GM12878 (cell line): Measurements from ENCODE around the gene RERE. TPM values are rescaled to one million over a fixed set of nuclear protein-coding genes. Genes with fewer than 3 reads are reported as not detected.
A peak's percentile ranks its signal among the peaks of the same experiment; 100 is the strongest.

ENCODE experiments used
- ATAC-seq: fragments of 200-7000 bp; cut with Tn5 transposase; 3 replicates; pipeline ENCODE4 v1.9.1; 2020; ENCODE audit warnings: mild to moderate bottlenecking, moderate library complexity
- BruUV-seq: library from RNA; stranded (reverse); fragments of 400-500 nt; replicated peaks from 2 replicates; lab custom pipeline; 2021; lab: Mats Ljungman, UMichigan
- CTCF ChIA-PET: fragments of 300-600 bp; sonication (Branson Sonifier 250); formaldehyde crosslinking; extraction: SDS; loops from one replicate; lab custom pipeline; 2021; ENCODE audit warnings: inconsistent platforms; lab: Yijun Ruan, JAX
- POLR2A ChIA-PET: fragments of 350-600 bp; formaldehyde crosslinking; extraction: SDS; loops from one replicate; lab custom pipeline; 2021; ENCODE audit warnings: inconsistent platforms; lab: Charles Lee
- RAD21 ChIA-PET: fragments of 300-600 bp; sonication (Branson Sonifier 250); formaldehyde crosslinking; loops from one replicate; lab custom pipeline; 2023; ENCODE audit warnings: antibody characterized with exemption; ENCODE audit not compliant: unreplicated experiment; lab: Charles Lee
- SMC1A ChIA-PET: fragments of 300-600 bp; sonication (Branson Sonifier 250); formaldehyde crosslinking; loops from one replicate; lab custom pipeline; 2023; ENCODE audit not compliant: unreplicated experiment, uncharacterized antibody; lab: Charles Lee
- DNase-seq: peaks from one replicate; pipeline ENCODE4 v3.0.0-alpha.2; 2011; ENCODE audit warnings: low read depth, low spot score
- FAIRE-seq: peaks from 3 replicates; lab custom pipeline; 2011; peaks lifted over from hg19 to GRCh38; lab: Jason Lieb, UNC
- H2AFZ ChIP-seq: 2 replicates; pipeline ENCODE4 v1.6.0; 2011; ENCODE audit warnings: low read depth, low read length, control low read depth; ENCODE audit not compliant: control insufficient read depth
- H3K27ac ChIP-seq: 2 replicates; pipeline ENCODE4 v1.5.1; 2011; ENCODE audit warnings: control low read depth; ENCODE audit not compliant: control insufficient read depth, insufficient read depth
- H3K27me3 ChIP-seq, 2 experiments: replicated peaks in 1 of 2; 2 replicates each; pipeline versions ENCODE4 v1.6.0 to v1.6.1; 2011; ENCODE audit warnings: low read length in 1 of 2; ENCODE audit not compliant: control insufficient read depth in 2 of 2, insufficient read depth in 2 of 2
- H3K36me3 ChIP-seq, 2 experiments: 2 replicates each; pipeline ENCODE4 v1.5.1; 2011; ENCODE audit warnings: low read length in 1 of 2; ENCODE audit not compliant: control insufficient read depth in 2 of 2, insufficient read depth in 2 of 2
- H3K4me1 ChIP-seq: 2 replicates; pipeline ENCODE4 v1.6.1; 2011; ENCODE audit warnings: mild to moderate bottlenecking, low read length, moderate library complexity, mixed read lengths; ENCODE audit not compliant: control insufficient read depth, insufficient read depth
- H3K4me2 ChIP-seq: 2 replicates; pipeline ENCODE4 v1.6.0; 2011; ENCODE audit warnings: control low read depth; ENCODE audit not compliant: control insufficient read depth, insufficient read depth
- H3K4me3 ChIP-seq: fragments of 200-600 bp; sonication (generic); 2 replicates; pipeline ENCODE4 v1.5.1; 2016
- H3K79me2 ChIP-seq: 2 replicates; pipeline ENCODE4 v1.6.0; 2011; ENCODE audit warnings: low read length; ENCODE audit not compliant: control insufficient read depth, insufficient read depth
- H3K9ac ChIP-seq: 2 replicates; pipeline ENCODE4 v1.8.0; 2011; ENCODE audit warnings: low read length, control low read depth, mixed read lengths; ENCODE audit not compliant: control insufficient read depth, insufficient read depth
- H3K9me3 ChIP-seq: replicated peaks from 3 replicates; pipeline ENCODE4 v1.5.1; 2011; ENCODE audit warnings: mild to moderate bottlenecking, low read length; ENCODE audit not compliant: control insufficient read depth, insufficient read depth
- H4K20me1 ChIP-seq: 2 replicates; pipeline ENCODE4 v1.6.0; 2011; ENCODE audit not compliant: control insufficient read depth, insufficient read depth
- FOXK2 ChIP-seq: fragments of 450-650 bp; IDR thresholded peaks from 2 replicates; pipeline ENCODE4 v1.6.1; 2017; ENCODE audit warnings: mild to moderate bottlenecking, moderate library complexity
- HDAC2 ChIP-seq: fragments of 200-600 bp; sonication (generic); IDR thresholded peaks from 2 replicates; pipeline ENCODE4 v1.6.1; 2017
- NBN ChIP-seq: fragments of 450-650 bp; IDR thresholded peaks from 2 replicates; pipeline ENCODE4 v1.6.1; 2016
- NRF1 ChIP-seq: conservative IDR thresholded peaks from 2 replicates; pipeline ENCODE4 v1.6.1; 2011; ENCODE audit warnings: mild to moderate bottlenecking, low read depth, low read length, improper control_type of control experiment
- POU2F2 ChIP-seq: IDR thresholded peaks from 3 replicates; pipeline ENCODE4 v1.6.1; 2011; ENCODE audit warnings: low read depth, mild to moderate bottlenecking, low read length, borderline replicate concordance
- SUZ12 ChIP-seq: fragments of 200-600 bp; sonication (generic); IDR thresholded peaks from one replicate; pipeline ENCODE4 v1.6.1; 2018; ENCODE audit warnings: antibody characterized with exemption, mild to moderate bottlenecking; ENCODE audit not compliant: unreplicated experiment
- WRNIP1 ChIP-seq: IDR thresholded peaks from 2 replicates; pipeline ENCODE4 v1.6.1; 2011; ENCODE audit warnings: low read depth, low read length, improper control_type of control experiment, borderline replicate concordance
- WGBS: methylation state at CpG from one replicate; pipeline ENCODE4 v1.1.6; 2016; ENCODE audit warnings: low lambda C conversion rate; ENCODE audit not compliant: insufficient replicate concordance, insufficient coverage; ENCODE audit errors: missing lambda C conversion rate; 5-methylcytosine and 5-hydroxymethylcytosine counted together
- in situ Hi-C: fragments of 300-500 bp; cut with MboI; formaldehyde crosslinking; loops from 9 replicates; pipeline ENCODE4 v1.14.3; 2018; ENCODE audit warnings: mixed read lengths
- intact Hi-C: fragments of 100-400 bp; cut with micrococcal nuclease; formaldehyde crosslinking; loops from one replicate; pipeline ENCODE4 v1.14.2; 2022; ENCODE audit not compliant: unreplicated experiment
- polyA plus RNA-seq, 11 experiments: library from polyadenylated mRNA; depleted of rRNA in 4 of 11; unstranded in 6 of 11; stranded (reverse) in 5 of 11; fragments of >200 nt; fragmentation: Nextera tagmentation in 4 of 11; fragmentation: Illumina TruSeq in 1 of 11; extraction: Ambion mirVana in 4 of 11; extraction: Trizol in 1 of 11; gene quantifications; 1 replicate in 1 of 11; 2 replicates in 10 of 11; pipeline versions ENCODE4 v1.2.1 to v1.2.3, GENCODE V29; 2011 to 2016; ENCODE audit warnings: inconsistent platforms in 2 of 11, missing spikeins in 2 of 11, low read depth in 1 of 11
- total RNA-seq, 4 experiments: library from RNA; depleted of rRNA in 3 of 4; stranded (reverse); fragments of >200 nt in 3 of 4; fragmentation: Illumina TruSeq in 1 of 4; extraction: Trizol in 1 of 4; gene quantifications; 2 replicates each; pipeline versions ENCODE4 v1.2.1 to v1.2.3, GENCODE V29; 2013 to 2021
- TF ChIP-seq, protein P1 (sequence below), 3 experiments: IDR thresholded peaks in 2 of 3; conservative IDR thresholded peaks in 1 of 3; 2 replicates each; pipeline ENCODE4 v1.5.1; 2011; ENCODE audit warnings: low read depth in 3 of 3, low read length in 3 of 3, mild to moderate bottlenecking in 3 of 3, control low read depth in 2 of 3, moderate library complexity in 2 of 3, inconsistent platforms in 1 of 3, mixed read lengths in 1 of 3; ENCODE audit not compliant: control insufficient read depth in 2 of 3, insufficient read depth in 1 of 3; ENCODE audit errors: extremely low read depth in 1 of 3
- TF ChIP-seq, protein P2 (sequence below): fragments of 450-650 bp; IDR thresholded peaks from 2 replicates; pipeline ENCODE4 v1.6.1; 2017; ENCODE audit warnings: mild to moderate bottlenecking, low read depth, inconsistent platforms; ENCODE audit not compliant: poor library complexity, severe bottlenecking

Gene RERE
- total and polyA plus RNA-seq, 10 of the 15 experiments (the other 5 are each of a cell fraction or from before 2014, with no cell fraction given) = 5.2 to 60.5 (median 20.2) TPM

DNA sequence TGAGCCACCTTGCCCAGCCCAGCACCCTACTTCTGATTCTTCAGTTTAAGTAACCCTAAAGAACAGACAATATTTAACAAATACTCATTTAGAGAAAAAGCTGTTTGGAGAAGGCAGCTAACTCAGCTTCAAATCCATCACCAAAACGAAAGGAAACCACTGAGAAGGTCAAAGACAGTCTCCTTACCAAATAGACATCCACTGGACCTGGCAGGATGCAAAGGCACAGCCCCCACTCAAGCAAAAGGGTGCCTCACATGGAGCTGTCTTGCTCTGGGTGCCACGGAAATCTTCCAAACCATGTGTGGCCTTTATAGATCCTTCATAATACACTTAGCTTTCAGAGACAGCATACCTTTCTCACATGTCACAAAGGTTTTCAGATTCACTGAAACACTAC lies 165.5 kb downstream of the RERE start:
- H3K9me3 ChIP-seq = no peaks in the 10 kb centered on the region
- POLR2A ChIA-PET = interaction anchor here (0.6 to 4.2 kb wide), 8 partner anchors 10 to 131 kb away, joined by 3 to 40 read pairs (median 6); no protein-coding TSS in a partner anchor
- no peak overlapping the region; the same call in 1 of the 2 replicates for H3K9ac ChIP-seq
- peak overlapping the region; percentile 65 for H3K27ac ChIP-seq
- ATAC-seq (peak; percentile 35), DNase-seq (no peak), FAIRE-seq (no peak)
- in situ Hi-C loops = no loop called here
- H3K4me3 ChIP-seq = no peak overlapping the region; the same call in 1 of the 2 replicates
- H3K4me2 ChIP-seq = peak overlapping the region; percentile 72
- CTCF ChIA-PET = interaction anchor here (0.9 to 2.5 kb wide), 9 partner anchors 11 to 197 kb away, joined by 3 to 14 read pairs (median 6); no protein-coding TSS in a partner anchor
- RAD21 ChIA-PET = interaction anchor here (0.9 to 19.1 kb wide), 7 partner anchors 9 to 94 kb away, joined by 3 to 384 read pairs (median 6); no protein-coding TSS in a partner anchor
- no TSS peak for BruUV-seq
- peaks cover 38% of the 10 kb centered on the region for H3K79me2 ChIP-seq
- 85% methylated on average over 2 of the region's 2 CpGs for WGBS
- H3K27me3 ChIP-seq = no peaks in the 10 kb centered on the region
- H3K36me3 ChIP-seq = no peaks in the 10 kb centered on the region; a peak in 2 of 4 replicates
- intact Hi-C loops = no loop called here
- peaks cover 51% of the 10 kb centered on the region for H3K4me1 ChIP-seq
- SMC1A ChIA-PET = interaction anchor here (0.8 to 19.5 kb wide), 19 partner anchors 7 to 110 kb away, joined by 3 to 587 read pairs (median 4); no protein-coding TSS in a partner anchor
- no peaks in the 10 kb centered on the region for H4K20me1 ChIP-seq
- no peak overlapping the region for H2AFZ ChIP-seq
- TF ChIP-seq NRF1 = no peak
- 0 out of 2 replicates have a peak, but pooled peaks have one; percentile 24 for TF ChIP-seq NBN
- no peak for TF ChIP-seq POU2F2
- TF ChIP-seq SUZ12 = no peak

DNA sequence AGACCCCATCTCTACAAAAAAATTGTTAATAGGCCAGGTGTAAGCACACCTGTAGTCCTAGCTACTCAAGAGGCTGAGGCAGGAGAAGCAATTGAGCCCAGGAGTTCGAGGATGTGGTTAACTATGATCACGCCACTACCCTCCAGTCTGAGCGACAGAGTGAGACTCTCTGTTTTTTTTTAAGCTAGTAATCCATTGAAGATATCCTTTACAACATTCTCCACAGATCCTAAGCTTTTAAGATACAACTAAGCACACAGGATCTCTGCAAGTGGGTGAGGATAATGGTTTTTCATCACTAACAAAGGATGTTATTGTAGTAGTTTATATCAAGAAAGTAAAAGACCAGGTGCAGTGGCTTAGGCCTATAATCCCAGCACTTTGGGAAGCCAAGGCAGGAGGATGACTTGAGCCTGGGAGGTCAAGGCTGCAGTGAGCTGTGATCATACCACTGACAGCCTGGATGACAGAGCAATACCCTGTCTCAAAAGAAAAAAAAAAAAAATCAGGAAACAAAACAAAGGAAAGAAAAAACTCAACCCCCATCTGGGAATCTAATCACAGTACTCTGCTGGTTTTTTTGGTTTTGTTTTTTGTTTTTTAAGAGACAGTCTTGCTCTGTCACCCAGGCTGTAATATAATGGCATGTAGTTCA lies 166.1 kb downstream of the RERE start:
- Histone ChIP-seq H3K9me3 (no peaks in the 10 kb centered on the region), H3K4me3 (no peak overlapping the region; the same call in 1 of the 2 replicates), H3K27me3 (no peaks in the 10 kb centered on the region), H2AFZ (no peak overlapping the region; the same call in 1 of the 2 replicates), H3K36me3 (no peaks in the 10 kb centered on the region; a peak in 2 of 4 replicates), H3K27ac (peak overlapping the region; percentile 65), H3K4me1 (peaks cover 54% of the 10 kb centered on the region), H3K9ac (peak overlapping the region; percentile 35), H3K79me2 (peaks cover 42% of the 10 kb centered on the region), H4K20me1 (no peaks in the 10 kb centered on the region), H3K4me2 (peak overlapping the region; percentile 72)
- SMC1A ChIA-PET = interaction anchor here (0.8 to 19.5 kb wide), 18 partner anchors 13 to 111 kb away, joined by 3 to 587 read pairs (median 4); no protein-coding TSS in a partner anchor
- no TSS peak for BruUV-seq
- POLR2A ChIA-PET = interaction anchor here (0.6 to 4.2 kb wide), 8 partner anchors 10 to 131 kb away, joined by 3 to 40 read pairs (median 4); no protein-coding TSS in a partner anchor
- CTCF ChIA-PET = interaction anchor here (0.7 to 2.5 kb wide), 10 partner anchors 11 to 197 kb away, joined by 3 to 14 read pairs (median 6); no protein-coding TSS in a partner anchor
- FAIRE-seq (no peak), DNase-seq (no peak), ATAC-seq (peak; percentile 43)
- RAD21 ChIA-PET = interaction anchor here (1.1 to 19.1 kb wide), 7 partner anchors 8 to 89 kb away, joined by 3 to 384 read pairs (median 6); no protein-coding TSS in a partner anchor
- 2% methylated on average over 3 of the region's 3 CpGs for WGBS
- intact Hi-C loops = no loop called here
- in situ Hi-C loops = no loop called here
- TF ChIP-seq, protein P1, sequence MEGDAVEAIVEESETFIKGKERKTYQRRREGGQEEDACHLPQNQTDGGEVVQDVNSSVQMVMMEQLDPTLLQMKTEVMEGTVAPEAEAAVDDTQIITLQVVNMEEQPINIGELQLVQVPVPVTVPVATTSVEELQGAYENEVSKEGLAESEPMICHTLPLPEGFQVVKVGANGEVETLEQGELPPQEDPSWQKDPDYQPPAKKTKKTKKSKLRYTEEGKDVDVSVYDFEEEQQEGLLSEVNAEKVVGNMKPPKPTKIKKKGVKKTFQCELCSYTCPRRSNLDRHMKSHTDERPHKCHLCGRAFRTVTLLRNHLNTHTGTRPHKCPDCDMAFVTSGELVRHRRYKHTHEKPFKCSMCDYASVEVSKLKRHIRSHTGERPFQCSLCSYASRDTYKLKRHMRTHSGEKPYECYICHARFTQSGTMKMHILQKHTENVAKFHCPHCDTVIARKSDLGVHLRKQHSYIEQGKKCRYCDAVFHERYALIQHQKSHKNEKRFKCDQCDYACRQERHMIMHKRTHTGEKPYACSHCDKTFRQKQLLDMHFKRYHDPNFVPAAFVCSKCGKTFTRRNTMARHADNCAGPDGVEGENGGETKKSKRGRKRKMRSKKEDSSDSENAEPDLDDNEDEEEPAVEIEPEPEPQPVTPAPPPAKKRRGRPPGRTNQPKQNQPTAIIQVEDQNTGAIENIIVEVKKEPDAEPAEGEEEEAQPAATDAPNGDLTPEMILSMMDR (IDR thresholded peaks at IDR 0.05 in 2 of 3, conservative IDR thresholded peaks at IDR 0.05 in 1 of 3; ENCODE audit: control insufficient read depth in 2 of 3, extremely low read depth in 1 of 3, insufficient read depth in 1 of 3, low read depth in 3 of 3, low read length in 3 of 3) = no peak
- no peak for TF ChIP-seq WRNIP1
- no peak for TF ChIP-seq FOXK2
- TF ChIP-seq, protein P2, sequence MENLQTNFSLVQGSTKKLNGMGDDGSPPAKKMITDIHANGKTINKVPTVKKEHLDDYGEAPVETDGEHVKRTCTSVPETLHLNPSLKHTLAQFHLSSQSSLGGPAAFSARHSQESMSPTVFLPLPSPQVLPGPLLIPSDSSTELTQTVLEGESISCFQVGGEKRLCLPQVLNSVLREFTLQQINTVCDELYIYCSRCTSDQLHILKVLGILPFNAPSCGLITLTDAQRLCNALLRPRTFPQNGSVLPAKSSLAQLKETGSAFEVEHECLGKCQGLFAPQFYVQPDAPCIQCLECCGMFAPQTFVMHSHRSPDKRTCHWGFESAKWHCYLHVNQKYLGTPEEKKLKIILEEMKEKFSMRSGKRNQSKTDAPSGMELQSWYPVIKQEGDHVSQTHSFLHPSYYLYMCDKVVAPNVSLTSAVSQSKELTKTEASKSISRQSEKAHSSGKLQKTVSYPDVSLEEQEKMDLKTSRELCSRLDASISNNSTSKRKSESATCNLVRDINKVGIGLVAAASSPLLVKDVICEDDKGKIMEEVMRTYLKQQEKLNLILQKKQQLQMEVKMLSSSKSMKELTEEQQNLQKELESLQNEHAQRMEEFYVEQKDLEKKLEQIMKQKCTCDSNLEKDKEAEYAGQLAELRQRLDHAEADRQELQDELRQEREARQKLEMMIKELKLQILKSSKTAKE = no peak
- TF ChIP-seq HDAC2 = no peak
